Endothelial cell of umbilical vein (primary cell): ENCODE results near the gene ATG14. TPM values are rescaled to one million over a fixed set of nuclear protein-coding genes. Genes with fewer than 3 reads are reported as not detected.

Source experiments
- BruUV-seq: library from RNA; stranded (reverse); fragments of 400-500 nt; replicated peaks from 2 replicates; lab custom pipeline; 2021; lab: Mats Ljungman, UMichigan
- CTCF ChIA-PET: fragments of 300-600, 350-600 bp; sonication (Branson Sonifier 250); formaldehyde crosslinking; loops from one replicate; lab custom pipeline; 2021; ENCODE audit warnings: antibody characterized with exemption, inconsistent platforms; lab: Charles Lee
- POLR2A ChIA-PET: fragments of 300-600, 350-600 bp; sonication (Branson Sonifier 250); formaldehyde crosslinking; loops from one replicate; lab custom pipeline; 2021; ENCODE audit warnings: antibody characterized with exemption, inconsistent platforms; lab: Charles Lee
- DNase-seq: peaks from one replicate; pipeline ENCODE4 v3.0.0-alpha.2; 2011; ENCODE audit warnings: low read depth, low spot score
- FAIRE-seq: peaks from 2 replicates; lab custom pipeline; 2011; peaks lifted over from hg19 to GRCh38; lab: Jason Lieb, UNC
- H2AFZ ChIP-seq: 2 replicates; pipeline ENCODE4 v1.6.0; 2012; ENCODE audit warnings: low read depth, low read length, control low read depth, inconsistent platforms
- H3K27ac ChIP-seq: 2 replicates; pipeline ENCODE4 v1.5.1; 2011; ENCODE audit warnings: low read depth, mild to moderate bottlenecking, control low read depth, low read length, moderate library complexity; ENCODE audit not compliant: insufficient read depth
- H3K27me3 ChIP-seq, 2 experiments: 2 replicates each; pipeline versions ENCODE4 v1.6.0 to v1.6.1; 2011; ENCODE audit warnings: low read length in 2 of 2, mixed read lengths in 1 of 2; ENCODE audit not compliant: control insufficient read depth in 2 of 2, insufficient read depth in 2 of 2
- H3K36me3 ChIP-seq, 2 experiments: 2 replicates in 1 of 2; 3 replicates in 1 of 2; pipeline ENCODE4 v1.5.1; 2011; ENCODE audit warnings: low read length in 2 of 2, mild to moderate bottlenecking in 1 of 2, moderate library complexity in 1 of 2; ENCODE audit not compliant: control insufficient read depth in 2 of 2, insufficient read depth in 2 of 2; ENCODE audit errors: extremely low read depth in 1 of 2
- H3K4me1 ChIP-seq: 3 replicates; pipeline ENCODE4 v1.5.1; 2011; ENCODE audit warnings: mild to moderate bottlenecking, low read length; ENCODE audit not compliant: control insufficient read depth, insufficient read depth; ENCODE audit errors: extremely low read depth
- H3K4me2 ChIP-seq: 2 replicates; pipeline ENCODE4 v1.6.1; 2011; ENCODE audit warnings: low read length, control low read depth, mixed read lengths; ENCODE audit not compliant: insufficient read depth
- H3K4me3 ChIP-seq, 3 experiments: fragments of 200-600 bp in 1 of 3; sonication (generic), shearing (Covaris generic) in 1 of 3; replicated peaks in 1 of 3; 2 replicates each; pipeline ENCODE4 v1.5.1; 2011 to 2016; ENCODE audit warnings: control low read depth in 3 of 3, low read length in 3 of 3, mild to moderate bottlenecking in 2 of 3, inconsistent platforms in 1 of 3, low read depth in 1 of 3, moderate library complexity in 1 of 3; ENCODE audit not compliant: insufficient read depth in 1 of 3
- H3K79me2 ChIP-seq: 2 replicates; pipeline ENCODE4 v1.6.0; 2012; ENCODE audit warnings: low read length, inconsistent platforms; ENCODE audit not compliant: control insufficient read depth, insufficient read depth
- H3K9ac ChIP-seq: replicated peaks from 2 replicates; pipeline ENCODE3; 2011; ENCODE audit warnings: low read length, control low read depth; ENCODE audit not compliant: insufficient read depth; ENCODE audit errors: extremely low read depth
- H3K9me1 ChIP-seq: replicated peaks from 3 replicates; pipeline ENCODE4 v1.6.0; 2011; ENCODE audit warnings: mild to moderate bottlenecking, low read length; ENCODE audit not compliant: control insufficient read depth, insufficient read depth; ENCODE audit errors: extremely low read depth
- H3K9me3 ChIP-seq: replicated peaks from 2 replicates; pipeline ENCODE4 v1.5.1; 2012; ENCODE audit warnings: low read length, inconsistent platforms; ENCODE audit not compliant: control insufficient read depth, insufficient read depth
- H4K20me1 ChIP-seq: replicated peaks from 2 replicates; pipeline ENCODE3; 2011; ENCODE audit warnings: mild to moderate bottlenecking, low read length; ENCODE audit not compliant: control insufficient read depth, insufficient read depth; ENCODE audit errors: extremely low read depth
- EZH2 ChIP-seq: IDR thresholded peaks from 2 replicates; pipeline ENCODE4 v1.6.1; 2012; ENCODE audit warnings: borderline replicate concordance, low read depth, mild to moderate bottlenecking, moderate library complexity, low read length, inconsistent platforms; ENCODE audit not compliant: severe bottlenecking
- FOS ChIP-seq: IDR thresholded peaks from 2 replicates; pipeline ENCODE4 v1.6.1; 2011; ENCODE audit warnings: mild to moderate bottlenecking, low read length, moderate library complexity, borderline replicate concordance; ENCODE audit not compliant: insufficient read depth
- GATA2 ChIP-seq: IDR thresholded peaks from 2 replicates; pipeline ENCODE4 v1.7.0; 2011; ENCODE audit warnings: low read depth, mild to moderate bottlenecking, moderate library complexity, mixed read lengths, low read length; ENCODE audit not compliant: insufficient read length, insufficient read depth
- JUN ChIP-seq: IDR thresholded peaks from 2 replicates; pipeline ENCODE4 v1.6.1; 2011; ENCODE audit warnings: borderline replicate concordance, low read depth; ENCODE audit not compliant: insufficient read length, insufficient read depth
- MYC ChIP-seq: IDR thresholded peaks from one replicate; pipeline ENCODE4 v1.6.1; 2011; ENCODE audit warnings: mild to moderate bottlenecking, low read depth, low read length
- POLR2A ChIP-seq: IDR thresholded peaks from 2 replicates; pipeline ENCODE4 v1.6.1; 2012; ENCODE audit warnings: low read depth, mild to moderate bottlenecking, control low read depth, low read length
- POLR2AphosphoS5 ChIP-seq: IDR thresholded peaks from 2 replicates; pipeline ENCODE4 v1.6.1; 2012; ENCODE audit warnings: low read depth, mild to moderate bottlenecking, control low read depth, low read length, moderate library complexity; ENCODE audit not compliant: insufficient read depth
- dilution Hi-C: fragments of 300-500 bp; cut with MboI; formaldehyde crosslinking; loops from one replicate; pipeline ENCODE4 v1.15.0; 2019; ENCODE audit warnings: low sequenced_read_pairs; ENCODE audit not compliant: extremely low pct_ligation_motif_present
- intact Hi-C: fragments of 100-400 bp; cut with micrococcal nuclease; formaldehyde crosslinking; loops from one replicate; pipeline ENCODE4 v1.10.0; 2022
- polyA plus RNA-seq, 4 experiments: library from polyadenylated mRNA; depleted of rRNA in 3 of 4; stranded (reverse) in 3 of 4; unstranded in 1 of 4; fragments of >200 nt; gene quantifications; 2 replicates each; pipeline versions ENCODE4 v1.2.1 to v1.2.3, GENCODE V29; 2011 to 2012; ENCODE audit warnings: missing spikeins in 1 of 4
- total RNA-seq: library from RNA; stranded (reverse); gene quantifications from 2 replicates; pipeline ENCODE4 v1.2.3, GENCODE V29; 2021
- TF ChIP-seq, protein P1 (sequence below): IDR thresholded peaks from 2 replicates; pipeline ENCODE4 v1.6.1; 2011; ENCODE audit not compliant: insufficient read depth, insufficient read length
- TF ChIP-seq, protein P2 (sequence below), 2 donors: IDR thresholded peaks; 1 replicate in 1 of 2; 2 replicates in 1 of 2; pipeline ENCODE4 v1.5.1; 2011; ENCODE audit warnings: low read length in 2 of 2, mild to moderate bottlenecking in 2 of 2, moderate library complexity in 2 of 2, control low read depth in 1 of 2, inconsistent platforms in 1 of 2, low read depth in 1 of 2; ENCODE audit not compliant: insufficient read depth in 1 of 2; ENCODE audit errors: extremely low read depth in 1 of 2

Gene ATG14
- total and polyA plus RNA-seq, 2 donors (not counting 3 experiments of a cell fraction or from before 2014, with no cell fraction given): 5.9 to 10.0 TPM

DNA sequence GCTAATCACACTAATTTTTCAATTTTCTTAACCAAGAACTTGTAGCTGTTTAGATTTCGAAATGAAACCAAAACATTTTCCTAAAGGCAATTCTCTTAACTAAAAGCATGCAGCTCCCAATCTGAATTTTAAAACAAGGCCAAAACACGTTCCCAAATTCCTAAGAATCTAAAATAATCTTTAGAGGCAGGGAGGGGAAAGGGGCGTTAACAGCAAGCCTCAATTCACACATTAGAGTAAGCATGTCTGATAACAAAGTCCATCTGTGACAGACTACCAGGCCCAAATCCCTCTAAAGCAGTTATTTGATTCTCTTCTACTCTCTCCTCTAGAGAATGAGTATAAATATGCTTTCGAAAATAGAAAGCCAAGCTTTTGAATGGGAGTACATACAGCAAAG lies 754 bp downstream of the ATG14 start:
- POLR2A ChIA-PET: interaction anchor here (0.7 kb wide), 1 partner anchor 190 kb away, joined by 5 read pairs; no protein-coding TSS in a partner anchor
- Histone ChIP-seq H3K9ac (peak overlapping the region; percentile 79), H3K79me2 (peaks cover 22% of the 10 kb centered on the region), H3K4me3 (peak overlapping the region; percentile 77 to 91 (median 85)), H3K27me3 (peaks cover 0 to 3% of the 10 kb centered on the region in 2 experiments), H3K27ac (peak overlapping the region; percentile 60), H3K9me3 (no peaks in the 10 kb centered on the region), H3K36me3 (no peaks in the 10 kb centered on the region), H3K4me2 (peak overlapping the region; percentile 99), H3K4me1 (peaks cover 15% of the 10 kb centered on the region), H2AFZ (peak overlapping the region; percentile 93), H4K20me1 (no peaks in the 10 kb centered on the region), H3K9me1 (no peaks in the 10 kb centered on the region)
- intact Hi-C loops (loop anchor here (5.0 kb wide), 1 partner anchor 139 kb away; the partner anchor contains the start of gene FBXO34), dilution Hi-C loops (no loop called here)
- no peak for DNase-seq
- CTCF ChIA-PET: interaction anchor here (0.9 to 1.3 kb wide), 3 partner anchors 11 to 198 kb away, joined by 3 to 4 read pairs (median 4); no protein-coding TSS in a partner anchor
- no peak for TF ChIP-seq MYC
- TF ChIP-seq POLR2A: no peak
- no peak for TF ChIP-seq GATA2
- TF ChIP-seq JUN: no peak
- no peak for TF ChIP-seq POLR2AphosphoS5
- TF ChIP-seq, protein P1, sequence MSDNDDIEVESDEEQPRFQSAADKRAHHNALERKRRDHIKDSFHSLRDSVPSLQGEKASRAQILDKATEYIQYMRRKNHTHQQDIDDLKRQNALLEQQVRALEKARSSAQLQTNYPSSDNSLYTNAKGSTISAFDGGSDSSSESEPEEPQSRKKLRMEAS: no peak
- TF ChIP-seq, protein P2, sequence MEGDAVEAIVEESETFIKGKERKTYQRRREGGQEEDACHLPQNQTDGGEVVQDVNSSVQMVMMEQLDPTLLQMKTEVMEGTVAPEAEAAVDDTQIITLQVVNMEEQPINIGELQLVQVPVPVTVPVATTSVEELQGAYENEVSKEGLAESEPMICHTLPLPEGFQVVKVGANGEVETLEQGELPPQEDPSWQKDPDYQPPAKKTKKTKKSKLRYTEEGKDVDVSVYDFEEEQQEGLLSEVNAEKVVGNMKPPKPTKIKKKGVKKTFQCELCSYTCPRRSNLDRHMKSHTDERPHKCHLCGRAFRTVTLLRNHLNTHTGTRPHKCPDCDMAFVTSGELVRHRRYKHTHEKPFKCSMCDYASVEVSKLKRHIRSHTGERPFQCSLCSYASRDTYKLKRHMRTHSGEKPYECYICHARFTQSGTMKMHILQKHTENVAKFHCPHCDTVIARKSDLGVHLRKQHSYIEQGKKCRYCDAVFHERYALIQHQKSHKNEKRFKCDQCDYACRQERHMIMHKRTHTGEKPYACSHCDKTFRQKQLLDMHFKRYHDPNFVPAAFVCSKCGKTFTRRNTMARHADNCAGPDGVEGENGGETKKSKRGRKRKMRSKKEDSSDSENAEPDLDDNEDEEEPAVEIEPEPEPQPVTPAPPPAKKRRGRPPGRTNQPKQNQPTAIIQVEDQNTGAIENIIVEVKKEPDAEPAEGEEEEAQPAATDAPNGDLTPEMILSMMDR (IDR thresholded peaks at IDR 0.05; ENCODE audit: extremely low read depth in 1 of 2, insufficient read depth in 1 of 2, low read depth in 1 of 2, low read length in 2 of 2): no peak
- no peak for TF ChIP-seq FOS
- no peak for TF ChIP-seq EZH2
- no peak for FAIRE-seq
- BruUV-seq: no TSS peak
